ENCODE measurements around the gene USF1.
"Not testable (repeated sequence)": the region's sequence is repeated elsewhere in the genome, so short reads cannot be mapped to it uniquely, and the experiment has no call there.

Gene USF1

GRCh38 chr1:161046605-161047228, 940 bp upstream of the USF1 start:
- no peak for DNase-seq

- DNase-seq: peak; percentile 83
Observed at GRCh38 chr1:161044908-161045735, 655 bp downstream of the USF1 start.

- DNase-seq: no peak
Observed at GRCh38 chr1:161044535-161044907, 1.3 kb downstream of the USF1 start.

GRCh38 chr1:161039546-161039945, 6.2 kb downstream of the USF1 start:
- no peak for DNase-seq

- no peak for DNase-seq
Observed at GRCh38 chr1:161039154-161039545, 6.6 kb downstream of the USF1 start.

GRCh38 chr1:161038523-161039153, 7.1 kb downstream of the USF1 start, which contains the start of gene TSTD1:
TSS of gene TSTD1 (minus strand) at chr1:161038964. CDS start at chr1:161038889, 75 bp downstream.
- DNase-seq: peak; percentile 90

- no peak for DNase-seq
Observed at GRCh38 chr1:161037661-161038522, 7.9 kb downstream of the USF1 start.

GRCh38 chr1:161033751-161034150, 12.0 kb downstream of the USF1 start:
- DNase-seq: no peak

- DNase-seq: no peak
Observed at GRCh38 chr1:161032409-161032808, 13.4 kb downstream of the USF1 start.

- no peak for DNase-seq
Observed at GRCh38 chr1:161031874-161032273, 13.9 kb downstream of the USF1 start.

- DNase-seq: not testable (repeated sequence)
Observed at GRCh38 chr1:161029466-161029865, 16.3 kb downstream of the USF1 start.

GRCh38 chr1:161026954-161027353, 18.8 kb downstream of the USF1 start:
- not testable (repeated sequence) for DNase-seq

GRCh38 chr1:161022432-161022831, 23.3 kb downstream of the USF1 start:
- DNase-seq: not testable (repeated sequence)

- no peak for DNase-seq
Observed at GRCh38 chr1:161021970-161022353, 23.8 kb downstream of the USF1 start.

- peak; percentile 88 for DNase-seq
Observed at GRCh38 chr1:161021165-161021969, 24.4 kb downstream of the USF1 start.

GRCh38 chr1:161020509-161021164, 25.1 kb downstream of the USF1 start, which contains the start of gene F11R:
TSS of gene F11R (minus strand) at chr1:161021152. CDS start at chr1:161021073, 79 bp downstream.
- DNase-seq: peak; percentile 67

- no peak for DNase-seq
Observed at GRCh38 chr1:161019751-161020495, 25.9 kb downstream of the USF1 start.

GRCh38 chr1:161019111-161019660, 26.6 kb downstream of the USF1 start:
- DNase-seq: not testable (repeated sequence)

- DNase-seq: no peak
Observed at GRCh38 chr1:161018631-161018930, 27.2 kb downstream of the USF1 start.
